SK-N-SH (cell line): ENCODE results near the gene SEMA3D. TPM values are rescaled to one million over a fixed set of nuclear protein-coding genes. Genes with fewer than 3 reads are reported as not detected.

Experiments used
- CTCF ChIA-PET: fragments of 300-600, 350-600 bp; formaldehyde crosslinking; extraction: SDS; loops from one replicate; lab custom pipeline; 2021; lab: Yijun Ruan, JAX
- POLR2A ChIA-PET: fragments of 350-600 bp; sonication (Branson Sonifier 250); formaldehyde crosslinking; extraction: SDS; loops from one replicate; lab custom pipeline; 2020; ENCODE audit warnings: antibody characterized with exemption, inconsistent platforms; lab: Yijun Ruan, JAX
- DNase-seq: peaks from one replicate; pipeline ENCODE4 v3.0.0; 2012
- H2AFZ ChIP-seq: fragments of 200-600 bp; sonication (generic); 2 replicates; pipeline ENCODE4 v1.8.1; 2016; ENCODE audit warnings: antibody characterized with exemption, mild to moderate bottlenecking, low read depth
- H3F3A ChIP-seq: fragments of 200-600 bp; sonication (generic); replicated peaks from 2 replicates; pipeline ENCODE3; 2016; ENCODE audit warnings: antibody characterized with exemption, mild to moderate bottlenecking; ENCODE audit not compliant: insufficient read depth
- H3K27ac ChIP-seq, 2 experiments: fragments of 200-500 bp in 1 of 2; fragments of 200-600 bp in 1 of 2; sonication (Bioruptor generic) in 1 of 2; sonication (generic), shearing (Covaris generic) in 1 of 2; 2 replicates each; pipeline versions ENCODE4 v1.5.1 to v1.6.1; 2014 to 2016; ENCODE audit warnings: low read depth in 2 of 2, inconsistent platforms in 1 of 2, low read length in 1 of 2, mild to moderate bottlenecking in 1 of 2, mixed read lengths in 1 of 2
- H3K27me3 ChIP-seq: fragments of 200-600 bp; sonication (generic), shearing (Covaris generic); 2 replicates; pipeline ENCODE4 v1.6.1; 2016; ENCODE audit warnings: mixed run types; ENCODE audit not compliant: insufficient read depth
- H3K36me3 ChIP-seq, 2 experiments: fragments of 200-500 bp in 1 of 2; fragments of 200-600 bp in 1 of 2; sonication (Bioruptor generic) in 1 of 2; sonication (generic) in 1 of 2; replicated peaks in 1 of 2; 2 replicates each; pipeline versions ENCODE3 to v1.5.1; 2014 to 2016; ENCODE audit warnings: low read length in 1 of 2, mild to moderate bottlenecking in 1 of 2; ENCODE audit not compliant: insufficient read depth in 2 of 2, control insufficient read depth in 1 of 2
- H3K4me1 ChIP-seq, 2 experiments: fragments of 200-500 bp in 1 of 2; fragments of 200-600 bp in 1 of 2; sonication (Bioruptor generic) in 1 of 2; sonication (generic), shearing (Covaris generic) in 1 of 2; 2 replicates each; pipeline versions ENCODE4 v1.5.1 to v1.6.1; 2014 to 2016; ENCODE audit warnings: low read depth in 1 of 2, low read length in 1 of 2, mixed run types in 1 of 2; ENCODE audit not compliant: insufficient read depth in 2 of 2, control insufficient read depth in 1 of 2
- H3K4me2 ChIP-seq: fragments of 200-600 bp; sonication (generic), shearing (Covaris generic); 2 replicates; pipeline ENCODE4 v1.6.1; 2017; ENCODE audit warnings: mixed run types
- H3K4me3 ChIP-seq, 2 experiments: fragments of 200-500 bp in 1 of 2; fragments of 200-600 bp in 1 of 2; sonication (Bioruptor generic) in 1 of 2; sonication (generic), shearing (Covaris generic) in 1 of 2; 2 replicates each; pipeline versions ENCODE4 v1.5.1 to v1.8.1; 2014 to 2016; ENCODE audit warnings: low read depth in 2 of 2, inconsistent platforms in 1 of 2, low read length in 1 of 2, mild to moderate bottlenecking in 1 of 2, mixed read lengths in 1 of 2, moderate library complexity in 1 of 2
- H3K79me2 ChIP-seq: fragments of 200-600 bp; sonication (generic); 2 replicates; pipeline ENCODE4 v1.8.1; 2017; ENCODE audit warnings: mild to moderate bottlenecking; ENCODE audit not compliant: insufficient read depth
- H3K9ac ChIP-seq: fragments of 200-600 bp; sonication (generic); 2 replicates; pipeline ENCODE4 v1.6.1; 2017; ENCODE audit warnings: mixed run types
- H3K9me2 ChIP-seq: fragments of 200-600 bp; sonication (generic); 2 replicates; pipeline ENCODE4 v1.6.1; 2017; ENCODE audit warnings: mixed run types
- H3K9me3 ChIP-seq: fragments of 200-600 bp; sonication (generic); 2 replicates; pipeline ENCODE4 v1.6.1; 2017; ENCODE audit warnings: mixed run types, mild to moderate bottlenecking, moderate library complexity
- H4K20me1 ChIP-seq: fragments of 200-600 bp; sonication (generic); 2 replicates; pipeline ENCODE4 v1.6.1; 2017; ENCODE audit warnings: mild to moderate bottlenecking, mixed run types; ENCODE audit not compliant: insufficient read depth
- EP300 ChIP-seq, 2 experiments: IDR thresholded peaks; 2 replicates each; pipeline versions ENCODE4 v1.4.0 to v1.6.1; 2012; ENCODE audit warnings: borderline replicate concordance in 1 of 2, low read depth in 1 of 2, low read length in 1 of 2
- FOSL2 ChIP-seq: IDR thresholded peaks from 2 replicates; pipeline ENCODE4 v1.4.0; 2012; ENCODE audit warnings: low read depth, mild to moderate bottlenecking, moderate library complexity, borderline replicate concordance
- FOXJ3 ChIP-seq: sonication (generic); formaldehyde crosslinking; IDR thresholded peaks from 2 replicates; pipeline ENCODE4 v1.5.1; 2020; ENCODE audit warnings: mild to moderate bottlenecking, missing genetic modification reagents
- FOXM1 ChIP-seq: IDR thresholded peaks from 2 replicates; pipeline ENCODE4 v1.4.0; 2012; ENCODE audit warnings: low read depth, mild to moderate bottlenecking
- GABPA ChIP-seq: IDR thresholded peaks from 2 replicates; pipeline ENCODE4 v1.4.0; 2012; ENCODE audit warnings: low read depth, mild to moderate bottlenecking
- MEF2A ChIP-seq: IDR thresholded peaks from 2 replicates; pipeline ENCODE4 v1.4.0; 2012; ENCODE audit warnings: low read depth, borderline replicate concordance
- NFIC ChIP-seq: IDR thresholded peaks from 2 replicates; pipeline ENCODE4 v1.4.0; 2012; ENCODE audit warnings: borderline replicate concordance
- NRF1 ChIP-seq: IDR thresholded peaks from 2 replicates; pipeline ENCODE4 v1.6.1; 2012; ENCODE audit warnings: low read depth, mild to moderate bottlenecking, low read length
- POLR2AphosphoS5 ChIP-seq: IDR thresholded peaks from 2 replicates; pipeline ENCODE4 v1.6.1; 2012; ENCODE audit warnings: low read depth, low read length
- RCOR1 ChIP-seq: fragments of 150-350 bp; IDR thresholded peaks from 2 replicates; pipeline ENCODE4 v1.6.1; 2017; ENCODE audit warnings: antibody characterized with exemption, low read length
- RFX5 ChIP-seq: IDR thresholded peaks from 2 replicates; pipeline ENCODE4 v1.6.1; 2012; ENCODE audit warnings: mild to moderate bottlenecking, improper control_type of control experiment, low read length
- RXRA ChIP-seq: IDR thresholded peaks from 2 replicates; pipeline ENCODE4 v1.4.0; 2012; ENCODE audit warnings: low read depth, mild to moderate bottlenecking, borderline replicate concordance
- SIN3A ChIP-seq: IDR thresholded peaks from 2 replicates; pipeline ENCODE4 v1.6.1; 2012; ENCODE audit warnings: low read depth, mild to moderate bottlenecking, low read length, moderate library complexity, borderline replicate concordance
- TAF1 ChIP-seq: IDR thresholded peaks from 2 replicates; pipeline ENCODE4 v1.6.1; 2012; ENCODE audit warnings: low read depth, mild to moderate bottlenecking, low read length, moderate library complexity, borderline replicate concordance
- YY1 ChIP-seq: IDR thresholded peaks from 2 replicates; pipeline ENCODE4 v1.4.0; 2012; ENCODE audit warnings: low read depth, mild to moderate bottlenecking
- WGBS: methylation state at CpG from one replicate; pipeline ENCODE4 v1.1.6; 2017; ENCODE audit warnings: low lambda C conversion rate; 5-methylcytosine and 5-hydroxymethylcytosine counted together
- polyA plus RNA-seq, 3 experiments: library from polyadenylated mRNA; depleted of rRNA; stranded (reverse); fragments of >200 nt; gene quantifications; 2 replicates each; pipeline ENCODE4 v1.2.3, GENCODE V29; 2012
- TF ChIP-seq, protein P1 (sequence below): IDR thresholded peaks from 2 replicates; pipeline ENCODE4 v1.4.0; 2012; ENCODE audit warnings: low read depth
- TF ChIP-seq, protein P2 (sequence below): fragments of 200-600 bp; sonication (generic); IDR thresholded peaks from 2 replicates; pipeline ENCODE4 v1.6.1; 2017; ENCODE audit warnings: antibody characterized with exemption, mild to moderate bottlenecking, moderate library complexity

SEMA3D gene
- polyA plus RNA-seq, 1 of the 3 experiments (the other 2 are of a cell fraction), result 30.1 TPM

DNA sequence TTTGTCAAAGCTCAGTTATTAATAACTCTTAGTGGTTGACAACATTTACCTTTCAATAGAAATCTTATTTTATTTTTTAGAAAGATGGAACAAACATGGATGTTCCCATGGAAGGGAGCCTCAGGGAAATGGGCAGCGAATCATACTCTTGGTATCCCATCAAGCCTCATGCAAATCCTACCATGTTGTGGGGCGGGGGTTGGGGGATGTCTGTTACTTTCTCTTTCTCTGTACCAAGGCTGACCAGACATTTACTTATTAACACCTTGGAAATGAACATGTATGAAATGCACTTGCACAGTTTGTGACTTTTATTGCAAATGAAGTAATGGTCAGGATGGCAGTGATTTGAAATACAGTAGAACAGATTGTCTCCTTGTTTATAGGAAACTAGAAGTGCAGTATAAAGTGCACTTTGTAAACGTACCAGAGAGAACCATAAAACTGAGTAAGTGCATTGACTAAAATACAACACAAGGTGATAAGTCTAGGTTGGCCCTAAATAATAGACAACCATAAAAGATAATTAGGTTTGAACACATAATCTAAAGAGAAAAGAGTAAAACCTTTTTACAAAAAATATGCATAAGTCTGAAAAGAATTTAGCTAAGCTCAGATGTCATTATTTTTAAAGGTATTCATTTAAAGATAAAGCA lies 32.4 kb downstream of the SEMA3D start:
- Histone ChIP-seq H3K9ac (no peak overlapping the region), H3K4me1 (no peaks in the 10 kb centered on the region), H3K27ac (no peak overlapping the region), H3K79me2 (no peaks in the 10 kb centered on the region), H3F3A (no peaks in the 10 kb centered on the region), H3K9me2 (no peaks in the 10 kb centered on the region), H2AFZ (no peak overlapping the region), H4K20me1 (no peaks in the 10 kb centered on the region), H3K4me2 (no peak overlapping the region), H3K27me3 (no peaks in the 10 kb centered on the region), H3K4me3 (no peak overlapping the region), H3K9me3 (no peaks in the 10 kb centered on the region), H3K36me3 (no peaks in the 10 kb centered on the region)
- DNase-seq, result no peak
- TF ChIP-seq TAF1 (no peak), SIN3A (no peak), RFX5 (no peak), POLR2AphosphoS5 (no peak), RXRA (no peak)
- TF ChIP-seq, protein P1, sequence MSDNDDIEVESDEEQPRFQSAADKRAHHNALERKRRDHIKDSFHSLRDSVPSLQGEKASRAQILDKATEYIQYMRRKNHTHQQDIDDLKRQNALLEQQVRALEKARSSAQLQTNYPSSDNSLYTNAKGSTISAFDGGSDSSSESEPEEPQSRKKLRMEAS, result no peak
- WGBS, result 50% methylated on average over 3 of the region's 3 CpGs
- ChIA-PET CTCF (no interaction called here), POLR2A (no interaction called here)

DNA sequence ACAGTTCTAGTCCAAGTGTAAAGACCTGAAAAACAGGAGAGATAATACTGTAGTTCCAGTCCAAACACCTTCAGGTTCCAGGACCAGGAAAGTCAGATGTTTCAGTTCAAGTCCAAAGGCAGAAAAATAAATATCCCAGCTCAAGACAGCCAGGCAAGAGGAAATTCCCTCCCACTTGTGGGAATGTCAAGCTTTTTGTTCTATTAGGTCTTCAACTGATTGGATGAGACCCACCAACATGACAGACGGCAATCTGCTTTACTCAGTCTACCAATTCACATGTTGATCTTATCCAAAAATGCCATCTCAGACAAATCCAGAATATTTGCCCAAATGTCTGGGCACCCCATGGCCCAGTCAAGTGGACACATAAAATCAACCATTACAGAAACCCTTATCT lies 33.1 kb downstream of the SEMA3D start:
- 83% methylated on average over 1 of the region's 1 CpG for WGBS
- no peaks in the 10 kb centered on the region for H3K36me3 ChIP-seq
- H3K9me3 ChIP-seq, result no peaks in the 10 kb centered on the region
- H3K79me2 ChIP-seq, result no peaks in the 10 kb centered on the region
- H3F3A ChIP-seq, result no peaks in the 10 kb centered on the region
- no peaks in the 10 kb centered on the region for H4K20me1 ChIP-seq
- H3K4me3 ChIP-seq, result no peak overlapping the region
- H3K4me2 ChIP-seq, result no peak overlapping the region
- no peak overlapping the region for H3K27ac ChIP-seq
- ChIA-PET POLR2A (no interaction called here), CTCF (no interaction called here)
- no peaks in the 10 kb centered on the region for H3K9me2 ChIP-seq
- no peaks in the 10 kb centered on the region for H3K4me1 ChIP-seq
- H2AFZ ChIP-seq, result no peak overlapping the region
- no peak for TF ChIP-seq YY1
- no peak for TF ChIP-seq EP300 (IDR thresholded peaks at IDR 0.05; ENCODE audit: borderline replicate concordance in 1 of 2, low read depth in 1 of 2, low read length in 1 of 2)
- TF ChIP-seq POLR2AphosphoS5, result no peak
- TF ChIP-seq RCOR1, result no peak
- TF ChIP-seq FOSL2, result no peak
- no peak for TF ChIP-seq SIN3A
- TF ChIP-seq MEF2A, result no peak
- TF ChIP-seq, protein P1, result no peak
- TF ChIP-seq GABPA, result no peak
- TF ChIP-seq FOXM1, result no peak
- no peak for TF ChIP-seq FOXJ3 (CRISPR knock-in tag)
- TF ChIP-seq NRF1, result no peak
- no peak for TF ChIP-seq NFIC
- TF ChIP-seq RFX5, result no peak
- TF ChIP-seq TAF1, result no peak
- TF ChIP-seq, protein P2, sequence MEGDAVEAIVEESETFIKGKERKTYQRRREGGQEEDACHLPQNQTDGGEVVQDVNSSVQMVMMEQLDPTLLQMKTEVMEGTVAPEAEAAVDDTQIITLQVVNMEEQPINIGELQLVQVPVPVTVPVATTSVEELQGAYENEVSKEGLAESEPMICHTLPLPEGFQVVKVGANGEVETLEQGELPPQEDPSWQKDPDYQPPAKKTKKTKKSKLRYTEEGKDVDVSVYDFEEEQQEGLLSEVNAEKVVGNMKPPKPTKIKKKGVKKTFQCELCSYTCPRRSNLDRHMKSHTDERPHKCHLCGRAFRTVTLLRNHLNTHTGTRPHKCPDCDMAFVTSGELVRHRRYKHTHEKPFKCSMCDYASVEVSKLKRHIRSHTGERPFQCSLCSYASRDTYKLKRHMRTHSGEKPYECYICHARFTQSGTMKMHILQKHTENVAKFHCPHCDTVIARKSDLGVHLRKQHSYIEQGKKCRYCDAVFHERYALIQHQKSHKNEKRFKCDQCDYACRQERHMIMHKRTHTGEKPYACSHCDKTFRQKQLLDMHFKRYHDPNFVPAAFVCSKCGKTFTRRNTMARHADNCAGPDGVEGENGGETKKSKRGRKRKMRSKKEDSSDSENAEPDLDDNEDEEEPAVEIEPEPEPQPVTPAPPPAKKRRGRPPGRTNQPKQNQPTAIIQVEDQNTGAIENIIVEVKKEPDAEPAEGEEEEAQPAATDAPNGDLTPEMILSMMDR, result no peak
- H3K9ac ChIP-seq, result no peak overlapping the region
- no peaks in the 10 kb centered on the region for H3K27me3 ChIP-seq
- DNase-seq, result no peak
